Fibroblast of lung (primary cell): Measurements from ENCODE around the gene TTC4.

ENCODE experiments used
- EZH2 ChIP-seq: IDR thresholded peaks from 2 replicates; pipeline ENCODE4 v1.5.1; 2012; ENCODE audit warnings: low read length, control low read depth, mild to moderate bottlenecking; ENCODE audit errors: missing control alignments
- TF ChIP-seq, protein P1 (sequence below), 2 donors: IDR thresholded peaks in 1 of 2; conservative IDR thresholded peaks in 1 of 2; 1 replicate in 1 of 2; 2 replicates in 1 of 2; pipeline ENCODE4 v1.5.1; 2011 to 2012; ENCODE audit warnings: low read length in 2 of 2, control low read depth in 1 of 2, inconsistent platforms in 1 of 2, low read depth in 1 of 2, mild to moderate bottlenecking in 1 of 2

DNA sequence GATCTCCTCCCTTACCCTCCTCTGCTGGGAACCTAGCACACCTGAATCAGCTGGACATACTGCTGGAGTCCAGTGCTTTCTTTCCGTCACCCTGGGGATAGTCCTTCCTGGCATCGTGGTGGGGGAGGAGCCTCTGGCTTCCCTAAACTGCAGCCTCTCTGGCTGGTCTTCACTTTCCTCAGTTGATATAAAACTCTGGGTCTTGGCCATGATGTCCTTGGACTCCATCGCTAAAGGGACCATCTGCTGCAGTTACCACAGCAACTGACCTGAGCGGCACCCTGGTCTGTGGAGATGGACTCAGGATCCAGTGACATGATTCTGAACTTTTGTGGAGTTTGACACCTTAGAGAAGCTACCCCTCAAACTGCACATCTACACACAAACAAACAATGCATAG, 25.9 kb downstream of the TTC4 start:
- TF ChIP-seq, protein P1, sequence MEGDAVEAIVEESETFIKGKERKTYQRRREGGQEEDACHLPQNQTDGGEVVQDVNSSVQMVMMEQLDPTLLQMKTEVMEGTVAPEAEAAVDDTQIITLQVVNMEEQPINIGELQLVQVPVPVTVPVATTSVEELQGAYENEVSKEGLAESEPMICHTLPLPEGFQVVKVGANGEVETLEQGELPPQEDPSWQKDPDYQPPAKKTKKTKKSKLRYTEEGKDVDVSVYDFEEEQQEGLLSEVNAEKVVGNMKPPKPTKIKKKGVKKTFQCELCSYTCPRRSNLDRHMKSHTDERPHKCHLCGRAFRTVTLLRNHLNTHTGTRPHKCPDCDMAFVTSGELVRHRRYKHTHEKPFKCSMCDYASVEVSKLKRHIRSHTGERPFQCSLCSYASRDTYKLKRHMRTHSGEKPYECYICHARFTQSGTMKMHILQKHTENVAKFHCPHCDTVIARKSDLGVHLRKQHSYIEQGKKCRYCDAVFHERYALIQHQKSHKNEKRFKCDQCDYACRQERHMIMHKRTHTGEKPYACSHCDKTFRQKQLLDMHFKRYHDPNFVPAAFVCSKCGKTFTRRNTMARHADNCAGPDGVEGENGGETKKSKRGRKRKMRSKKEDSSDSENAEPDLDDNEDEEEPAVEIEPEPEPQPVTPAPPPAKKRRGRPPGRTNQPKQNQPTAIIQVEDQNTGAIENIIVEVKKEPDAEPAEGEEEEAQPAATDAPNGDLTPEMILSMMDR (conservative IDR thresholded peaks at IDR 0.05 in 1 of 2, IDR thresholded peaks at IDR 0.05 in 1 of 2; ENCODE audit: low read depth in 1 of 2, low read length in 2 of 2) = no peak
- TF ChIP-seq EZH2 = no peak
